Suprapubic skin (tissue), 4 donors: ENCODE data around the gene SPATA33.

Experiments used
- EP300 ChIP-seq: sonication (generic); formaldehyde crosslinking; IDR thresholded peaks from one replicate; pipeline ENCODE4 v1.6.1; 2017; ENCODE audit warnings: antibody characterized with exemption
- POLR2A ChIP-seq, 2 donors: fragments of 450-650 bp; IDR thresholded peaks; one replicate each; pipeline ENCODE4 v1.6.1; 2017; ENCODE audit warnings: antibody characterized with exemption in 2 of 2, mild to moderate bottlenecking in 2 of 2, moderate library complexity in 2 of 2
- POLR2AphosphoS5 ChIP-seq, 3 donors: sonication (generic); formaldehyde crosslinking; IDR thresholded peaks; one replicate each; pipeline ENCODE4 v1.6.1; 2017; ENCODE audit warnings: antibody characterized with exemption in 3 of 3
- TF ChIP-seq, protein P1 (sequence below), 2 donors: fragments of 200-600 bp in 1 of 2; fragments of 450-650 bp in 1 of 2; sonication (generic) in 1 of 2; IDR thresholded peaks; one replicate each; pipeline ENCODE4 v1.5.1; 2016 to 2019; ENCODE audit warnings: antibody characterized with exemption in 2 of 2, mild to moderate bottlenecking in 1 of 2, moderate library complexity in 1 of 2

DNA sequence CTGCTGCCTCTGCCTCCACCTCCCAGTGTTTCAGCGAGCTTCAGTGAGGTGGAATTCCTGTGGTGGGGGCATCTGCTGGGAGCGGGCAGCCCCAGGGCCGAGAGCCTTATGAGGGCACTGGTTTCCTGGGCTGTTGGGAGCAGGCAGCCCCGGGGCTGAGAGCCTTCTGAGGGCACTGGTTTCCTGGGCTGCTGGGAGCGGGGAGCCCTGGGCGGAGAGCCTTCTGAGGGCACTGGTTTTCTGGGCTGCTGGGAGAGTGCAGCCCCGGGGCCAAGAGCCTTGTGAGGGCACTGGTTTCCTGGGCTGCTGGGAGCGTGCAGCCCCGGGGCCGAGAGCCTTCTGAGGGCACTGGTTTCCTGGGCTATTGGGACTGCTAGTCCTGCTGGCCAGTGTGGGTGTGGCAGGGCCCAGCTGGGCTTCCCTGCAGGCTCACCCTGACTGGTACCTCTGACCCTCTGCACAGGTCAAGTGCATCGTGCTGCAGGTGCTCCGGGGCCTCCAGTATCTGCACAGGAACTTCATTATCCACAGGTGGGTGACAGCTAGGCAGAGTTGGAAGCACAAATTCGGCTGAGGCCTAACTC lies 34.4 kb downstream of the SPATA33 start:
- TF ChIP-seq POLR2AphosphoS5 (IDR thresholded peaks at IDR 0.05) (no peak), POLR2A (IDR thresholded peaks at IDR 0.05) (no peak), EP300 (no peak)
- TF ChIP-seq, protein P1, sequence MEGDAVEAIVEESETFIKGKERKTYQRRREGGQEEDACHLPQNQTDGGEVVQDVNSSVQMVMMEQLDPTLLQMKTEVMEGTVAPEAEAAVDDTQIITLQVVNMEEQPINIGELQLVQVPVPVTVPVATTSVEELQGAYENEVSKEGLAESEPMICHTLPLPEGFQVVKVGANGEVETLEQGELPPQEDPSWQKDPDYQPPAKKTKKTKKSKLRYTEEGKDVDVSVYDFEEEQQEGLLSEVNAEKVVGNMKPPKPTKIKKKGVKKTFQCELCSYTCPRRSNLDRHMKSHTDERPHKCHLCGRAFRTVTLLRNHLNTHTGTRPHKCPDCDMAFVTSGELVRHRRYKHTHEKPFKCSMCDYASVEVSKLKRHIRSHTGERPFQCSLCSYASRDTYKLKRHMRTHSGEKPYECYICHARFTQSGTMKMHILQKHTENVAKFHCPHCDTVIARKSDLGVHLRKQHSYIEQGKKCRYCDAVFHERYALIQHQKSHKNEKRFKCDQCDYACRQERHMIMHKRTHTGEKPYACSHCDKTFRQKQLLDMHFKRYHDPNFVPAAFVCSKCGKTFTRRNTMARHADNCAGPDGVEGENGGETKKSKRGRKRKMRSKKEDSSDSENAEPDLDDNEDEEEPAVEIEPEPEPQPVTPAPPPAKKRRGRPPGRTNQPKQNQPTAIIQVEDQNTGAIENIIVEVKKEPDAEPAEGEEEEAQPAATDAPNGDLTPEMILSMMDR (IDR thresholded peaks at IDR 0.05): no peak
